Motor neuron (in vitro differentiated cells): ENCODE results near the gene TMEM86A. TPM values are rescaled to one million over a fixed set of nuclear protein-coding genes. Genes with fewer than 3 reads are reported as not detected.

Experiments
- ATAC-seq, 8 experiments: fragments of 200-7000 bp; cut with Tn5 transposase; replicated peaks in 6 of 8; 2 replicates each; pipeline ENCODE4 v1.8.0; 2021; ENCODE audit warnings: mild to moderate bottlenecking in 8 of 8, moderate library complexity in 8 of 8
- H3K27ac ChIP-seq, 2 donors: fragments of 250-450 bp; sonication (Bioruptor Pico); 2 replicates each; pipeline ENCODE4 v1.9.0; 2021; ENCODE audit warnings: antibody characterized with exemption in 2 of 2, mild to moderate bottlenecking in 2 of 2, moderate library complexity in 1 of 2
- H3K4me1 ChIP-seq, 2 donors: fragments of 250-450 bp; sonication (Bioruptor Pico); replicated peaks in 1 of 2; 2 replicates each; pipeline ENCODE4 v1.6.1; 2021; ENCODE audit warnings: antibody characterized with exemption in 2 of 2, mild to moderate bottlenecking in 2 of 2, moderate library complexity in 1 of 2
- H3K4me3 ChIP-seq, 5 donors: fragments of 250-450 bp; sonication (Bioruptor Pico); 2 replicates each; pipeline ENCODE4 v1.9.0; 2021; ENCODE audit warnings: antibody characterized with exemption in 5 of 5, mild to moderate bottlenecking in 5 of 5, moderate library complexity in 4 of 5
- WGBS, 10 experiments: fragments of 450-650 bp; shearing (Covaris generic); methylation state at CpG; one replicate each; pipeline ENCODE4 v1.0.0; 2022; 5-methylcytosine and 5-hydroxymethylcytosine counted together
- in situ Hi-C, 9 experiments: fragments of 400-800 bp; cut with MboI; loops; one replicate each; pipeline ENCODE4 v1.15.0; 2021; ENCODE audit warnings: low sequenced_read_pairs in 9 of 9, low pct_unique_long_range_greater_than_20kb in 2 of 9; ENCODE audit not compliant: unreplicated experiment in 9 of 9
- total RNA-seq, 8 experiments: library from RNA; unstranded; fragments of 300-600 nt; gene quantifications; 2 replicates each; pipeline versions ENCODE4 v1.2.3 to v1.2.4, GENCODE V29; 2022

TMEM86A gene
- total RNA-seq, 8 experiments from 2014 or later: 1.5 to 22.0 (median 4.0) TPM

DNA sequence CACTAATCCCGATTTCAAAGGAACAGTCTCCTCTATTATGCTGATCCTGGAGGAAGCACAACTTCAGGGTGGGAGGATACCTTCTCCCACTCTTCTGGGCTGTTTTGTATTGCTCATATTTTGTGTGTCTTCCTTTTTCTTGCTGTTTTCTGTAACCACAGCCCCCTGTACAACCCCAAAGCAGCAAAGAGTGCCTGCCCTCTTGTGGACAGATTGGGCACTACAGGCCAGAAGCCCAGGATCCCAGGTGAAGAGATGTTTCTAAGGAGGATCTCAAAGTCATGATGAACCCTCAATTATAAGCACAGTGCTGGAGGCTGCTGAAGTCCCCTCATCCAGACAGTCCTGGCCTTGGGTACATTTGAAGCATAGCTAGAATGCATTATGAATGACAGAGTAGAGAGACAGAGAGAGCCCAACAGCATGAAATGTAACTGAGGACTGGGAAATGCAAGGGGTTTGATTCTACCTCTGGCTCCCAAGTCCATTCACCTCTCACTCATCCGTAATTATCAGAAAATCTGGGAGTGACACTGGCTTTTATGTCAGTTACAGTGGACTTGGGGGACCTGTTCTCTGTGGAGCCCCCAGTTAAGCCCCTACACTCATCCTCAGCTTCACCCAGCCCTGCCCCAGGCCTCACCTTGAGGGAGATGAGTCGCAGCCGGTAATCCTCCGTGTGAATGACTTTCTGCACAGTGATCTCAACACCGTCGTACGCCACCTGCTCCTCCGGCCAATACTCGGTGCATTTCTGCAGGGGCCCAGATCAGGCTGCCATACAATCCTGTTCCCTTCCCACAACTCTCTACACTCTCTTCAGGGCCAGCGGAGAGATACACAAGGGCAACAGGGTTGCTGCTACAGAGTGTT is 33.6 kb downstream of the TMEM86A start:
- no peak overlapping the region for H3K4me3 ChIP-seq
- in situ Hi-C loops: loop anchor here in 2 of 9 experiments (25.0 kb wide), 1 partner anchor 195 kb away; the partner anchor contains the start of gene TSG101 (in 2 of the 2)
- ATAC-seq: peak; percentile 59 to 93 (median 86)
- WGBS, 10 experiments: 0 to 77% (median 55%) methylated on average over 1 to 10 of the region's 11 CpGs; no CpG with 5 or more reads in 1 of the 10 experiments
- no peak overlapping the region for H3K27ac ChIP-seq
- H3K4me1 ChIP-seq: no peaks in the 10 kb centered on the region

DNA sequence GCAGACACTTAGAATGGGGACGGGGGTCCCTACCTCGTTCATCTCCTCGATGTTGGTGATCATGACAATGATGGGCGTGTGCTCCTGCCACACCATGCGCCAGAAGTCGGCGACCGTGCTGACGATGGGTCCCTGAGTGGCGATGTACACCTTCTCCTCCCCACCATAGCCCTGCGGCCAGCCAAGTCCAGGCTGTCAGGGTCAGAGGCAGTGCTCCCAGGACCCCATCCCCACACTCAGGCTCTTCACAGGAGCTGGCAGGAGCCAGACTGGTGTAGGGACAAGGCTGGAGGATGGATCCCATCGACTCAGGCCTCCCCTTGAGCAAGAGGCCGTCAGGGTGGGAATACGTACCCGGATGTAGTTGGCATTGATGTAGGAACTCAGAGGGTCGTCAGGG is 34.6 kb downstream of the TMEM86A start:
- WGBS, 10 experiments: 0 to 77% (median 54%) methylated on average over 1 to 9 of the region's 16 CpGs; no CpG with 5 or more reads in 6 of the 10 experiments
- in situ Hi-C loops: loop anchor here in 2 of 9 experiments (25.0 kb wide), 1 partner anchor 196 kb away; the partner anchor contains the start of gene TSG101 (in 2 of the 2)
- Histone ChIP-seq H3K27ac (no peak overlapping the region), H3K4me1 (no peaks in the 10 kb centered on the region), H3K4me3 (no peak overlapping the region)
- no peak for ATAC-seq

DNA sequence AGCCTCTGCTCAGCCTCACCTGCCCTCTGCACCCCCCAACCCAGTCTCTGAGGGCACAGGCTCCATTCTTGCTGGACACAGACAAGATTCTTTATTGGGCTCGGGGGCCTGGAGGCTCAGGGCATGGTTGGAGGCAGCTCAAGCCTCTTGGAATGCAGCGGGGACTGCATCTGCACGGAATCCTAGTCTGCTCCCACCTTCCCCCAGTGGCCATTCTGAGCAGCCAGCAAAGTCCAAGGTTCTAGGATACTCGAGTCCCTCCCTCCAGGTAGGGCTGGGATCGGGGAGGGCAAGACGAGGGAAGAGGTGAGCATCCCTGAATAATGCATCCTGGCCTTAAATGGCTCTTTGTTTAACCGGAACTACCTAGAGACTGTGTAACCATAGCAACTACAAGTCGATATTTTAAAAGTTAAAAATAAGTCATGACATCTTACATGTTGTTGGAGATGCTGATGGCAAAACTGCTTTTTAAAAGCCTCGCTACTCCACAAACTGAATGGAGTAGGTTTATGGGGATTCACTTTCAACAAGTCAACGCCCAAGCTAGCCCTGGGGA is 38.1 kb downstream of the TMEM86A start:
- in situ Hi-C loops: loop anchor here in 2 of 9 experiments (25.0 kb wide), 1 partner anchor 199 kb away; the partner anchor contains the start of gene TSG101 (in 2 of the 2)
- Histone ChIP-seq H3K27ac (no peak overlapping the region), H3K4me1 (no peaks in the 10 kb centered on the region), H3K4me3 (no peak overlapping the region)
- no peak for ATAC-seq
- WGBS, 10 experiments: 23 to 100% (median 57%) methylated on average over 1 to 6 of the region's 10 CpGs; no CpG with 5 or more reads in 3 of the 10 experiments

DNA sequence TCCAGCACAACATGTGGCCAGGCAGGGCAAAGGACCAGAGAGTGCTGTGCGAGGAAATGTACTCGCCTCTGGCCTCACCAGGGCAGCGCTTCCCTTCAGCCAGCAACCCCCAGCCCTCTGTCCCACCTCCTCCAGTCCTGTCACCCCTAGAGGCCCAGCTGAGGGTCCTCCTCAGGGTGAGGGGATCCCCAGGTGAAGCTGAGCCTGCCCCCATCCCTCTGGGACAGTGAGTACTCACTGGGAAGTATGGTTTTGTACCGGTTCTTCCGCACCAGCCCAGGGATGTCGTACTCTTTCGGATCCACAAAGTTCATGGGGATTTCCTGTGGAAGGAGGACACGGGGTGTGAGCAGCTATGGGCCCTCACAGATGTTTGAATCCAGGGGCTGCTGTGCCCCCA is 39.1 kb downstream of the TMEM86A start:
- Histone ChIP-seq H3K4me1 (no peaks in the 10 kb centered on the region), H3K27ac (no peak overlapping the region), H3K4me3 (no peak overlapping the region)
- no peak for ATAC-seq
- WGBS, 10 experiments: 0 to 100% (median 83%) methylated on average over 1 to 5 of the region's 8 CpGs; no CpG with 5 or more reads in 5 of the 10 experiments
- in situ Hi-C loops: loop anchor here in 2 of 9 experiments (25.0 kb wide), 1 partner anchor 200 kb away; the partner anchor contains the start of gene TSG101 (in 2 of the 2)

DNA sequence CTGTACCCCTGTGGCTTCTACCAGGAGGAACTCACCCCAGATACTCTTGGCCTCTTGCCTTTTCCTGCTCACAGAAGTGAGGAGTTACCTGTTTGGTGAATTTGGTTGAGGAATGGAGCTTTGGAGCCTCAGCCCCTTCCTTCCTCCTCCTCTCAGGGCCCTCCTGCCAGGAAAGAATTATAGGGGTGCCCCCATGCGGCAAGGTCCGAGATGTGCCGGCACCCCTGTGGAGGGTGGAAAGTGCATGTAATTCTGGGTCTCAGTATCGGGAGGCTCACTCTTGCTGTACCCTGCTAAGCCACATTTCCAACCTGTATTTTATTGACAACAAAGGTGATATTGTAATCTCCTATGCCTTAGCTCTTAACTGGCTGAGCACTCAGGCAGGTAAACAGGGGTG is 41.1 kb downstream of the TMEM86A start:
- 77 to 80% methylated on average over 2 to 3 of the region's 4 CpGs; no CpG with 5 or more reads in 8 of the 10 experiments for WGBS, 10 experiments
- no peak overlapping the region for H3K27ac ChIP-seq
- ATAC-seq: no peak
- no peaks in the 10 kb centered on the region for H3K4me1 ChIP-seq
- no peak overlapping the region for H3K4me3 ChIP-seq
- in situ Hi-C loops: loop anchor here in 2 of 9 experiments (25.0 kb wide), 1 partner anchor 202 kb away; the partner anchor contains the start of gene TSG101 (in 2 of the 2)

DNA sequence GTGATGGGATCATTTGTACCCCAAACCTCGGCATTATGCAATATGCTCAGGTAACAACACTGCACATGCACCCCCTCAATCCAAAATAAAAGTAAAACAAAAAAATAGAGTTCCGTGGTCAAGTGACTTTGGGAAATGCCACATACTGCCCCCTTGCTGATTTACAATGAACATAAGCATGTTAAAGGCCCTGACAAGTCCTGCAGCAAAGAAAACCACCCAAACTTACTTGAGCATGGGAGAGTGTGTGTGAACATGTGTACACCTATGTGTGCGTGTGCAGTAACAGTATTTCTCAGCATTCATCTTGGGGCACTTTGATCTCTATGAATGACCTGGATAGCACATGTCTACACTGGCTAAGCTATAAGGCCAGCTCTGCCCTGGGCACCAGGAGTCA is 43.2 kb downstream of the TMEM86A start:
- no peak for ATAC-seq
- Histone ChIP-seq H3K4me1 (no peaks in the 10 kb centered on the region), H3K4me3 (no peak overlapping the region), H3K27ac (no peak overlapping the region)
- in situ Hi-C loops: loop anchor here in 2 of 9 experiments (25.0 kb wide), 1 partner anchor 204 kb away; the partner anchor contains the start of gene TSG101 (in 2 of the 2)
- 33 to 94% (median 76%) methylated on average over 1 to 3 of the region's 3 CpGs; no CpG with 5 or more reads in 2 of the 10 experiments for WGBS, 10 experiments

DNA sequence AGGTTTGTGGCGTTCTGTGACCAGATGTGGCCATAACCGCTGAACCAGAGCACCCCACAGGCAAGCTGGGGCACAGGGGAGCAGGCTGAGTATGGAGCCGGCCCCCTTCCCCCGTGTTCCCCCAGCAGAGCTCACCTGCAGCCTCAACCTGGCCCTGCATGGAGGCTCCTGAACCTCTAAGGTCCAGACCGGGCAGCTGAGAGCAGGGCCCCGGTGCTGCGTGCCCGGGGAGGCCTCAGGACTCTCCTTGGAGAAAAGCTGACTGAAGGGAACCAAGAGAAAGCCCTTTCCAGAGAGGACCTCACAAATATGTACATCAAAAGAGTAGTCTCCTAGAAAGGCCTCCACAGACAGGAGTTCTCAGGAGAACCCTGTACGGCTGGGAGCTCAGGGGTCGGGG is 44.8 kb downstream of the TMEM86A start:
- WGBS, 10 experiments: 0 to 100% (median 48%) methylated on average over 1 to 4 of the region's 10 CpGs; no CpG with 5 or more reads in 4 of the 10 experiments

DNA sequence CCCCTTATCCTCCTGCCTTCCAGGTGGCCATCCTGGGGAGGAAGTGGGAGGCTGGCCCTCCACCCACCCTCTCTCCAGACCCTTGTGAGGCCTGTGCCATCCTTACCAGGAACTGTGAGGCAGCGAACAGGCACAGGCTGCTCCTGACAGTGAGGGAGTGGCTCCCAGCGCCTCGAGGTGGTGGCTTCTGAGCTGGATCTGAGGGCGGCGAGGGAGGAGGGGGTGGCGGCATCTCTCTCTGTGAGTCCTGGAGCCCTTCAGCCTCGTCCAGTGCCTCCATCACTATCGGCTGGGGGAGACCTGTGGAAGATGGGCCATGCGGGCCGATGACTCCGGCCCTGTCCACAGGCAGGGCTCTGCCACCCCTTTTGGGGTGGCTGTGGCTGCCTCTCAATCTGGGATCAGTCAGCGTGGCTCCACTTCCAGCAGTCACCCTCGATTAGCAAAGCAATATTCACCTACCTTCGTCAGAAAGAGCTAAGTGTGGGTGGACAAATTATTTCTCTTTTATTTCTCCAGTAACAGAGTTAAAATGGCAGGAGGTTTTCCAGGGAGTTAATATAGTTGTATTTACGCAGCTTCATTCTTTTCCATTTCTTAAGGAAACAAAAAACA is 45.4 kb downstream of the TMEM86A start:
- Histone ChIP-seq H3K4me3 (no peak overlapping the region), H3K27ac (no peak overlapping the region), H3K4me1 (no peaks in the 10 kb centered on the region)
- WGBS, 10 experiments: 21 to 83% (median 54%) methylated on average over 1 to 11 of the region's 15 CpGs; no CpG with 5 or more reads in 1 of the 10 experiments
- no peak for ATAC-seq
- in situ Hi-C loops: loop anchor here in 2 of 9 experiments (25.0 kb wide), 1 partner anchor 207 kb away; the partner anchor contains the start of gene TSG101 (in 2 of the 2)

More for the DNA sequence above, 44.8 kb downstream of the TMEM86A start:
- Histone ChIP-seq H3K4me1 (no peaks in the 10 kb centered on the region), H3K27ac (no peak overlapping the region), H3K4me3 (no peak overlapping the region)
- no peak for ATAC-seq
- in situ Hi-C loops: loop anchor here in 2 of 9 experiments (25.0 kb wide), 1 partner anchor 206 kb away; the partner anchor contains the start of gene TSG101 (in 2 of the 2)

DNA sequence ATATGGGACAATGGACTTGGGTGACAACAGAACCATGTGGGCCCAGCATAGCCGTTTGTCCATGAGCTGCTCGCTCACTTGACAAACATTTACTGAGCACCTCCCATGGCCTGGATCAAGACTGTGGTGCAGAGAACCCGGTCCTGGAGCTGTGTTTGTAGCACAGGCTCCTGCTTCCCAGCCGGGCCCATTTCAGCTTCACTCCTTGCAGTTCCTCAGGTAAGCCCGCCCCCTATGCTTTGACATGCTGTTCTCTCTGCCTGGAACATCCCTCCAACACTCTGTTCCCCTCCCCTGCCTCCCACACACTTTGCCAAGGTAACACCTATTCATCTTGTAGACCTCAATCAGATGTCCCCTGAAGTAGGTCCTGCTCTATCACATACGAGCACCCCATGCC is 46.7 kb downstream of the TMEM86A start:
- Histone ChIP-seq H3K4me3 (no peak overlapping the region), H3K27ac (no peak overlapping the region), H3K4me1 (no peaks in the 10 kb centered on the region)
- in situ Hi-C loops: loop anchor here in 2 of 9 experiments (25.0 kb wide), 1 partner anchor 208 kb away; the partner anchor contains the start of gene TSG101 (in 2 of the 2)
- WGBS, 10 experiments: 50 to 70% (median 62%) methylated on average over 1 to 5 of the region's 6 CpGs; no CpG with 5 or more reads in 7 of the 10 experiments
- ATAC-seq: no peak

DNA sequence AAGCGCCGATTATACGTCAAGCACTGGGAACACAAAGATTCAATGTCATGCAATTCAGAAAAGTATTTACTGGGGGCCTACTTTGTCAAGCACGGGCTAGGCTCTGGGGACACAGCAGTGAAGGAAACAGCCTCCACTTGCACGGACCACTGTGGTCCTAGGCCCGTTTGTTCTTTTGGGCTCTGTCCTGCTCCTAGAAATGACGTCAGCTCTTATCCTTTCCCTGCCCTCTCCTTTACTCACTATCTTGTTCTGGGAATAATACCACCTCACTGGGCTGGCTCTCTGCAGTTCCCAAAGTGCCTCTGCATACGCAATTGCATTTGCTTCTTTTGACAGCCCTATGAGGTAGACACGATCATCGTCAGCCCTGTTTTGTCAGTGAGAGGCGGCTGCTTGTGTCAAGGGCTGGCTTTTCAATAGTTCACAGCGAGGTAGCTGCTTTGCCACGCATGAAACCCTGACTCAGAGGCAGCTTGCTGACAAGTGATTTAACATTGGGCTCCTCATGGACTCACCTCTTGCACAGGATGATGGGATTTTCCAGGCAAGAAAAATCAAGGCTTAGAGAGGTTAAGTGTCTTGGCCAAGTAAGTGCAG is 50.3 kb downstream of the TMEM86A start:
- H3K4me1 ChIP-seq: no peaks in the 10 kb centered on the region
- no peak overlapping the region for H3K27ac ChIP-seq
- in situ Hi-C loops: loop anchor here in 2 of 9 experiments (25.0 kb wide), 1 partner anchor 212 kb away; the partner anchor contains the start of gene TSG101 (in 2 of the 2)
- no peak overlapping the region for H3K4me3 ChIP-seq
- WGBS, 10 experiments: 20 to 94% (median 64%) methylated on average over 1 to 10 of the region's 13 CpGs; no CpG with 5 or more reads in 1 of the 10 experiments
- peak in 5 of 8 experiments; percentile 57 to 89 (median 79) for ATAC-seq

DNA sequence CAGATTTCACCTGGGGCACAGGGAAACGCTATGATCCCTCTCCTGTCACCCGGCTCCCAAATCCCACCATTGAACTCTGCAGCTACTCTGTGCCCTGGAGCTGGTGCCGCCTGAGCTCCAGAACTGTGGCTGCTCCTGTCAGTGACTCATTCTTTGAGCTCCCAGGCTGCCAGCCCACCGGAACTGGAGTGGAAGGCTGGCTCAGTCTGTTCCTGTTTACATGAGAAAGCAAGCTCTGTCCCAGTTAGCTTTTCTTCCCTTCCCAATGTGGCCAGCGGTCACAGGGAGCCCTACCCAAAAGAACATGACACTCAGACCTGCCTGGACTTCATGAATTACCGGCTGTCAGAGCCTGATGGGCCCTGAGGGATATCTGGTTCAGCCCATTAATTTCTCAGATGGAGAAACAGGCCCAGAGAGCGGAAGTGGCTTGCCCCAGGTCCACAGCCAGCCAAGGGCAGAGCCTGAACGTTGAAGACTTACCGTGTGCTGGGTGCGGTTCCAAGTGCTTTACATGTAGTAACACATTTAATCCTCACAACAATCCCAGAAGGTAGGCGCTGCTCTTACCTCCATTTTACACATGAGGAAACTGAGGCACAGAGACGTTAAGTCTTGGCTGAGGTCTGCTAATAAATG is 51.2 kb downstream of the TMEM86A start:
- 15 to 83% (median 54%) methylated on average over 2 to 6 of the region's 12 CpGs; no CpG with 5 or more reads in 4 of the 10 experiments for WGBS, 10 experiments
- ATAC-seq: peak; percentile 44 to 94 (median 80)
- in situ Hi-C loops: loop anchor here in 2 of 9 experiments (25.0 kb wide), 1 partner anchor 212 kb away; the partner anchor contains the start of gene TSG101 (in 2 of the 2)
- H3K27ac ChIP-seq: no peak overlapping the region
- no peaks in the 10 kb centered on the region for H3K4me1 ChIP-seq
- H3K4me3 ChIP-seq: no peak overlapping the region
